BJ (cell line): ENCODE data around the gene UBA3. TPM values are rescaled to one million over a fixed set of nuclear protein-coding genes. Genes with fewer than 3 reads are reported as not detected.

Source experiments
- CTCF ChIA-PET: fragments of 350-600 bp; formaldehyde crosslinking; extraction: SDS; loops from one replicate; lab custom pipeline; 2021; ENCODE audit warnings: antibody characterized with exemption, inconsistent platforms; lab: Yijun Ruan, JAX
- POLR2A ChIA-PET: fragments of 300-600 bp; sonication (Branson Sonifier 250); formaldehyde crosslinking; extraction: SDS; loops from one replicate; lab custom pipeline; 2021; ENCODE audit warnings: antibody characterized with exemption; lab: Charles Lee
- DNase-seq: peaks from one replicate; pipeline ENCODE4 v3.0.0-alpha.2; 2011; ENCODE audit warnings: low read depth
- H3K27me3 ChIP-seq: 2 replicates; pipeline ENCODE4 v1.6.0; 2011; ENCODE audit warnings: low read length; ENCODE audit not compliant: control insufficient read depth, insufficient read depth
- H3K36me3 ChIP-seq: 2 replicates; pipeline ENCODE4 v1.5.1; 2011; ENCODE audit warnings: low read length; ENCODE audit not compliant: control insufficient read depth, insufficient read depth
- H3K4me3 ChIP-seq: 2 replicates; pipeline ENCODE4 v1.5.1; 2011; ENCODE audit warnings: low read depth, mild to moderate bottlenecking, control low read depth, low read length
- CTCF ChIP-seq: IDR thresholded peaks from 2 replicates; pipeline ENCODE4 v1.5.1; 2011; ENCODE audit warnings: low read depth, mild to moderate bottlenecking, control low read depth, inconsistent platforms, low read length, moderate library complexity; ENCODE audit not compliant: insufficient read depth
- polyA plus RNA-seq: library from polyadenylated mRNA; depleted of rRNA; stranded (reverse); fragments of >200 nt; gene quantifications from 2 replicates; pipeline ENCODE4 v1.2.3, GENCODE V29; 2011

The UBA3 gene
- polyA plus RNA-seq, 1 experiment: 36.6 TPM

DNA sequence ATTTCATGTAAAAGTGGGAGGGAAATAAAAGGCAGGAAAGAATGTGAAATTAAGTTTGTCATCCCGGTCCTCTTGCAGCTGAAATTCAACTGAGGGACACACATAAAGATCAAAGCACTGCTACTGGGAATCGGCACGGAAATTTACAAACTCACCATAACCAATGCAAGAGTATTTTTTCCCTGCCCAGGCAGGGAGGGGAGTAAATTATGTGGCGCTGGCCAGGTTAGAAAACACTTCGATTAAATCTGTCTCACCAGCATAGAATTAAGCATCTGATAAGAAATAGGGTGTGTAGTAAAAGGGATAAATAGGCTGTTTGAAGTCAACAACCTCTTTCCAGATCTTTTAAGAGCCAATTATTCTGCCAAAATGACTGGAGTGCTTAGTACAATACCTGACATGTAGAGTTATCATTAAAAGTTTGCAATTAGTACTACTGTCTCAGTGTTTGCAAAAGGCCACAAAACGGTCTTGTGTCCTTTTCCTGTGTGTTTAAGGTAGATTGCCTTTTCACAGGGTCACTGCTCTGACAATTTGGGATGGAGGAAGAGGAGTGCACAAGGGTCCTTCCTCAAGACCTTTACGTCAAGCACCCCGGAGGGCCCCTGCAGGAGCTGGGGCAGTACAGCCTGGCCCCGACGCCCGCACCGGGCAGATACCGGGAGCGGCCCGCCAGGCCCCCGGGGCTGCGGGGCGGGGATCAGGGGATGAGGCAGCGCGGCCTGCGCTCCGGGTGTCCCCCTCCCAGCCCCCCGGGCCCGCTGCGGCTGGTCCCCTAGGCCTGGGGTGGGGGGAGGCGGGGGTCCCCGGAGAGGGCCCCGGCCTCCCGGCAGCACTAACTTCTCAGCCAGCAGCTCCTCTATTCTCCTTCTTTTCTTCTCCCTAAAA, 651 bp downstream of the UBA3 start:
- DNase-seq: no peak
- Histone ChIP-seq H3K27me3 (no peaks in the 10 kb centered on the region), H3K36me3 (peaks cover 1% of the 10 kb centered on the region; the same call in 1 of the 2 replicates), H3K4me3 (peak overlapping the region; percentile 73)
- no peak for TF ChIP-seq CTCF
- ChIA-PET POLR2A (no interaction called here), CTCF (interaction anchor here (0.5 to 0.9 kb wide), 3 partner anchors 27 to 328 kb away, joined by 3 read pairs; no protein-coding TSS in a partner anchor)

DNA sequence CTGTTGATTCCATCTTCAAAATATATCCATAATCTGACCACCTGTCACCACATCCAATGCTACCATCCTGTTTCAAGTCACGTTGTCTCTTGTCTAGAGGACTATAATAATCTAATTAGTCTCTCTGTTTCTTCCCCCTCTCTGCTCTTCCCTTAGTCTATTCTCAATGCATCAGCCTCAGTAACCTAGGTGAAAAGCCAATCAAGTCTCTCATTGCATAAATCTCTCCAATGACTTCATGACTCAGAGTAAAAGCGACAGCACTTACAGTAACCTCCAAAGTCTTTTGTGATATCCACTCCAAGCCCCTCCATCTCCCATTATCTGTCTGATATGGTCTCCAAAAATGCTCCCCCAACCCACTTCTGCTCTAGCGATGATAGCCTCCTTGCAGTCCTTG, 7.2 kb downstream of the UBA3 start:
- no peak for TF ChIP-seq CTCF
- Histone ChIP-seq H3K27me3 (no peaks in the 10 kb centered on the region), H3K36me3 (peaks cover 1% of the 10 kb centered on the region), H3K4me3 (no peak overlapping the region)
- CTCF ChIA-PET: no interaction called here
- POLR2A ChIA-PET: no interaction called here
- DNase-seq: no peak

- POLR2A ChIA-PET: no interaction called here
- Histone ChIP-seq H3K36me3 (peaks cover 3% of the 10 kb centered on the region), H3K4me3 (no peak overlapping the region), H3K27me3 (no peaks in the 10 kb centered on the region)
- CTCF ChIA-PET: no interaction called here
- no peak for TF ChIP-seq CTCF
- no peak for DNase-seq
Measured at GRCh38 chr3:69066121-69066520, 14.0 kb downstream of the UBA3 start.

- no peak for TF ChIP-seq CTCF
- H3K36me3 ChIP-seq: peaks cover 3% of the 10 kb centered on the region
Measured at GRCh38 chr3:69065318-69065964, 14.7 kb downstream of the UBA3 start.

GRCh38 chr3:69063636-69064035, 16.5 kb downstream of the UBA3 start:
- Histone ChIP-seq H3K36me3 (peaks cover 3% of the 10 kb centered on the region), H3K27me3 (no peaks in the 10 kb centered on the region), H3K4me3 (no peak overlapping the region)
- ChIA-PET CTCF (interaction anchor here (1.4 kb wide), 1 partner anchor 11 kb away, joined by 4 read pairs; the partner anchor contains the start of gene TMF1), POLR2A (no interaction called here)
- TF ChIP-seq CTCF: no peak
- no peak for DNase-seq

More at GRCh38 chr3:69065318-69065964, 14.7 kb downstream of the UBA3 start:
- CTCF ChIA-PET: interaction anchor here (0.6 kb wide), 2 partner anchors 13 to 1605 kb away, joined by 3 read pairs; partner anchors contain the start of gene TMF1
- no peak for DNase-seq
- Histone ChIP-seq H3K27me3 (no peaks in the 10 kb centered on the region), H3K4me3 (no peak overlapping the region)
- POLR2A ChIA-PET: no interaction called here
